Peyer's patch (tissue), 4 donors: ENCODE measurements around the gene STUB1. TPM values are rescaled to one million over a fixed set of nuclear protein-coding genes. Genes with fewer than 3 reads are reported as not detected.

Experiments
- DNase-seq, 3 donors: peaks; one replicate each; pipeline ENCODE4 v3.0.0-alpha.2; 2017 to 2019
- H3K27ac ChIP-seq, 4 donors: fragments of 200-600 bp; sonication (generic); one replicate each; pipeline ENCODE4 v1.5.1; 2016 to 2019
- H3K27me3 ChIP-seq, 2 donors: fragments of 200-600 bp; sonication (generic); one replicate each; pipeline ENCODE4 v1.5.1; 2019
- H3K36me3 ChIP-seq, 3 donors: fragments of 200-600 bp; sonication (generic); one replicate each; pipeline ENCODE4 v1.5.1; 2016 to 2019
- H3K4me1 ChIP-seq, 4 donors: fragments of 200-600 bp; sonication (generic); one replicate each; pipeline ENCODE4 v1.5.1; 2016 to 2019
- H3K4me3 ChIP-seq, 4 donors: fragments of 200-600 bp; sonication (generic); 1 replicate in 3 of 4; 2 replicates in 1 of 4; pipeline ENCODE4 v1.5.1; 2016 to 2019; ENCODE audit warnings: mild to moderate bottlenecking in 1 of 4
- H3K9me3 ChIP-seq, 4 donors: fragments of 200-600 bp; sonication (generic); one replicate each; pipeline ENCODE4 v1.5.1; 2016 to 2019; ENCODE audit warnings: mild to moderate bottlenecking in 1 of 4
- CTCF ChIP-seq, 6 experiments: fragments of 450-650 bp in 4 of 6; fragments of 200-600 bp in 2 of 6; sonication (generic) in 1 of 6; IDR thresholded peaks; one replicate each; pipeline ENCODE4 v1.5.1; 2017 to 2019; ENCODE audit warnings: antibody characterized with exemption in 6 of 6, mild to moderate bottlenecking in 3 of 6, moderate library complexity in 1 of 6
- POLR2A ChIP-seq, 2 donors: fragments of 450-650 bp; IDR thresholded peaks; one replicate each; pipeline ENCODE4 v1.5.1; 2017; ENCODE audit warnings: antibody characterized with exemption in 2 of 2, mild to moderate bottlenecking in 2 of 2, moderate library complexity in 2 of 2
- total RNA-seq, 4 donors: library from RNA; depleted of rRNA; stranded (reverse); fragments of >200 nt; gene quantifications; one replicate each; pipeline ENCODE4 v1.1.0, GENCODE V29; 2016

Gene STUB1
- total RNA-seq, 4 donors from 2014 or later = 96.0 to 291 (median 107) TPM

GRCh38 chr16:724188-725040, 44.2 kb downstream of the STUB1 start:
- Histone ChIP-seq H3K27me3 (peaks cover 0 to 25% of the 10 kb centered on the region in 2 donors), H3K27ac (peak overlapping the region in 1 of 4 donors; percentile 88), H3K4me1 (peaks cover 0 to 50% (median 29%) of the 10 kb centered on the region in 4 donors), H3K36me3 (peaks cover 0 to 3% (median 0%) of the 10 kb centered on the region in 3 donors), H3K4me3 (no peak overlapping the region), H3K9me3 (no peaks in the 10 kb centered on the region)
- TF ChIP-seq CTCF (IDR thresholded peaks at IDR 0.05) = no peak
- no peak for TF ChIP-seq POLR2A (IDR thresholded peaks at IDR 0.05)
- no peak for DNase-seq

- H3K4me1 ChIP-seq = peaks cover 0 to 46% (median 25%) of the 10 kb centered on the region in 4 donors
- peaks cover 0 to 3% (median 0%) of the 10 kb centered on the region in 3 donors for H3K36me3 ChIP-seq
- peak overlapping the region in 1 of 4 donors; percentile 88 for H3K27ac ChIP-seq
- TF ChIP-seq CTCF (IDR thresholded peaks at IDR 0.05) (no peak), POLR2A (IDR thresholded peaks at IDR 0.05) (no peak)
- H3K9me3 ChIP-seq = no peaks in the 10 kb centered on the region
- DNase-seq = no peak
- H3K27me3 ChIP-seq = peaks cover 0 to 25% of the 10 kb centered on the region in 2 donors
- H3K4me3 ChIP-seq = no peak overlapping the region
These were observed 44.8 kb downstream of the STUB1 start for GRCh38 chr16:725041-725376.

- peak overlapping the region in 1 of 4 donors; percentile 88 for H3K27ac ChIP-seq
- peaks cover 0 to 41% (median 20%) of the 10 kb centered on the region in 4 donors for H3K4me1 ChIP-seq
- H3K27me3 ChIP-seq = peaks cover 0 to 25% of the 10 kb centered on the region in 2 donors
- no peaks in the 10 kb centered on the region for H3K9me3 ChIP-seq
- peaks cover 0 to 3% (median 0%) of the 10 kb centered on the region in 3 donors for H3K36me3 ChIP-seq
- no peak for DNase-seq
- TF ChIP-seq POLR2A (IDR thresholded peaks at IDR 0.05) (no peak), CTCF (IDR thresholded peaks at IDR 0.05) (no peak)
- no peak overlapping the region for H3K4me3 ChIP-seq
These were observed 45.4 kb downstream of the STUB1 start for GRCh38 chr16:725463-726187.

GRCh38 chr16:726188-726437, 45.9 kb downstream of the STUB1 start:
- peaks cover 0 to 25% of the 10 kb centered on the region in 2 donors for H3K27me3 ChIP-seq
- H3K4me3 ChIP-seq = peak overlapping the region in 1 of 4 donors; percentile 65
- peak overlapping the region in 1 of 4 donors; percentile 88 for H3K27ac ChIP-seq
- TF ChIP-seq POLR2A (IDR thresholded peaks at IDR 0.05) = no peak
- TF ChIP-seq CTCF (IDR thresholded peaks at IDR 0.05) = no peak
- peaks cover 0 to 3% (median 0%) of the 10 kb centered on the region in 3 donors for H3K36me3 ChIP-seq
- no peaks in the 10 kb centered on the region for H3K9me3 ChIP-seq
- no peak for DNase-seq
- peaks cover 0 to 41% (median 19%) of the 10 kb centered on the region in 4 donors for H3K4me1 ChIP-seq

- Histone ChIP-seq H3K4me3 (peak within 1 kb of the TSS; percentile 61 to 66 (median 64)), H3K27ac (peak within 1 kb of the TSS; percentile 46 to 91 (median 68))
- peak; percentile 65 to 90 (median 83) for DNase-seq
These were observed 46.5 kb downstream of the STUB1 start, which contains the start of the genes CCDC78 and HAGHL for GRCh38 chr16:726438-727290. CCDC78 (minus strand) TSS chr16:726443; CDS start chr16:726367, 76 bp downstream. HAGHL (plus strand) TSS chr16:727106; CDS start chr16:727510, 404 bp downstream.

More at GRCh38 chr16:726438-727290, 46.5 kb downstream of the STUB1 start, which contains the start of the genes CCDC78 and HAGHL:
- Histone ChIP-seq H3K9me3 (no peaks in the 10 kb centered on the region), H3K36me3 (peaks cover 0 to 3% (median 0%) of the 10 kb centered on the region in 3 donors), H3K4me1 (peaks cover 0 to 37% (median 14%) of the 10 kb centered on the region in 4 donors), H3K27me3 (peaks cover 0 to 25% of the 10 kb centered on the region in 2 donors)
- no peak for TF ChIP-seq POLR2A (IDR thresholded peaks at IDR 0.05)
- no peak for TF ChIP-seq CTCF (IDR thresholded peaks at IDR 0.05)
